ENCODE data around the gene DNAH12.
"Not testable (repeated sequence)": the region's sequence is repeated elsewhere in the genome, so short reads cannot be mapped to it uniquely, and the experiment has no call there.

DNAH12 gene

GRCh38 chr3:57303520-57303919 lies 240.6 kb downstream of the DNAH12 start:
- not testable (repeated sequence) for DNase-seq

- DNase-seq = no peak
Observed at GRCh38 chr3:57298041-57298440, 246.1 kb downstream of the DNAH12 start.

- DNase-seq = no peak
Observed at GRCh38 chr3:57292897-57293526, 251.1 kb downstream of the DNAH12 start.

GRCh38 chr3:57292159-57292896 lies 251.8 kb downstream of the DNAH12 start, which contains the start of gene ASB14:
Gene ASB14 (minus strand): TSS chr3:57292685. CDS start chr3:57292033, 652 bp downstream.
- no peak for DNase-seq

GRCh38 chr3:57288403-57288802 lies 255.7 kb downstream of the DNAH12 start:
- no peak for DNase-seq

- DNase-seq = no peak
Observed at GRCh38 chr3:57287205-57287604, 256.9 kb downstream of the DNAH12 start.

- no peak for DNase-seq
Observed at GRCh38 chr3:57283334-57283733, 260.8 kb downstream of the DNAH12 start.

- no peak for DNase-seq
Observed at GRCh38 chr3:57281715-57282114, 262.4 kb downstream of the DNAH12 start.

- no peak for DNase-seq
Observed at GRCh38 chr3:57279685-57280084, 264.5 kb downstream of the DNAH12 start.

GRCh38 chr3:57278237-57278636 lies 265.9 kb downstream of the DNAH12 start:
- DNase-seq = no peak

- no peak for DNase-seq
Observed at GRCh38 chr3:57275393-57275792, 268.8 kb downstream of the DNAH12 start.

GRCh38 chr3:57274845-57275244 lies 269.3 kb downstream of the DNAH12 start:
- DNase-seq = no peak

GRCh38 chr3:57268416-57268815 lies 275.7 kb downstream of the DNAH12 start:
- DNase-seq = no peak

GRCh38 chr3:57261929-57262328 lies 282.2 kb downstream of the DNAH12 start:
- no peak for DNase-seq

GRCh38 chr3:57261119-57261518 lies 283.0 kb downstream of the DNAH12 start:
- no peak for DNase-seq

- no peak for DNase-seq
Observed at GRCh38 chr3:57257678-57258077, 286.5 kb downstream of the DNAH12 start.

- DNase-seq = no peak
Observed at GRCh38 chr3:57256844-57257243, 287.3 kb downstream of the DNAH12 start.

GRCh38 chr3:57252404-57252803 lies 291.7 kb downstream of the DNAH12 start:
- DNase-seq = no peak

GRCh38 chr3:57244946-57245345 lies 299.2 kb downstream of the DNAH12 start:
- no peak for DNase-seq
